NCI-H748 (cell line): ENCODE results near the gene TMEM187.
A peak's percentile ranks its signal among the peaks of the same experiment; 100 is the strongest.

Experiments used
- DNase-seq: peaks from one replicate; lab custom pipeline; 2025; ENCODE audit not compliant: unreplicated experiment; lab: John Stamatoyannopoulos, UW

The TMEM187 gene

DNA sequence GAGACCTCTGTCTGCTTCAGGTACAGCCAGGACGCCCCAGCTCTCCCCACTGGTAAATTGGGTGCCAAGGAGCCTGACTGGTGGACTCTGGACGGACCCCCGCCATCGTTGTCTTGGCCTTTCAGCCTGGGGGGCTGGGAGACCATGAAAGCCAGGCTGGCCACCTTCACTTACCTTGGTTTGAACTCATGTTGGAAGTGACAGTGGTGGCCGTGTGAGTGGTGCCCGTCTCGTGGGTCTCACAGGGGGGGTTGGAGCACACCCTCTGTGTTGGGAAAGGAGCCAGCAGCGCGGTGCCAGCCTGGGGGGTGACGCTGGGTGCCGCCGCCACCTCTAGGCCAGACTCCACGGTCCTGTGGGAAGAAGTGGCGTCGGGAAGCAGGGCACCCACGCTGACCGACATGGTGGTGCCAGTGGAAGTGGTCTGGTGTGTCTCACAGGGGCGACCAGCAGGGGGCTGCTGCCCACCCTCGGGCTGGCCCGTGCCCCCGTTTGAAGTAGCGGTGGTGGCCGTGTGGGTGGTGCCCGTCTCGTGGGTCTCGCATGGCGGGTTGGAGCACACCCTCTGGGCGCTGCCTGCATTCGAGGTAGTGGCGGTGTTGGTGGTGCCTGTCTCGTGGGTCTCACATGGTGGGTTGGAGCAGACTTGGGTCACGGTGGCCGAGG, 18.5 kb upstream of the TMEM187 start:
- no peak for DNase-seq

DNA sequence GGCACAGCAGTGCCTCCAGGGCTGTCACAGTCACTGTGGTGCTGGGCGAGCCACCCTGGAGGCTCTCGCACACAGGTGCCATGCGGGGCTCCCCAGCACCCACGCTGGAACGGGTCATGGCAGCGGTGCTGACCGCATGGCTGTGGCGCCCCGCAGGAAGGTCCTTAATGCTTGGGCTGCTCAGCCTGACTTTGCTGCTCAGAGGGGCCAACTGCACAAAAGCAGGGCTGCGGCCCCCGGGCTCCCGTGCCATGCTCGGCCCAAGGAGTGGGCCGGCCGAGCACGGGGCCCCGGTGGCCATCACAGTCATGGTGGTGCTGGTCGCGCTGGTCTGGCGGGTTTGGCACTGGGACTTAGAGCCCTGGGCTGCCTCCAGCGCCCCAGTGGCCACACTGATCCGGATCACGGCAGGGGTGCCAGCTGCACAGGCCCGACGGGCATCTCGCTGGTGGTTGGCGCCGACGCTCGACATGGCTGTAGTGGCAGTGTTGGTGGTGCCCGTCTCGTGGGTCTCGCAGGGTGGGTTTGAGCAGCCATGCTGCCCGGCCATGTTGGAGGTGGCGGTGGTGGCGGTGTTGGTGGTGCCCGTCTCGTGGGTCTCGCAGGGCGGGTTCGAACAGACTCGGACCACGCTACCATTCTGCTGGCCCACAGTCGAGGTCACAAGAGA, 17.9 kb upstream of the TMEM187 start:
- no peak for DNase-seq

DNA sequence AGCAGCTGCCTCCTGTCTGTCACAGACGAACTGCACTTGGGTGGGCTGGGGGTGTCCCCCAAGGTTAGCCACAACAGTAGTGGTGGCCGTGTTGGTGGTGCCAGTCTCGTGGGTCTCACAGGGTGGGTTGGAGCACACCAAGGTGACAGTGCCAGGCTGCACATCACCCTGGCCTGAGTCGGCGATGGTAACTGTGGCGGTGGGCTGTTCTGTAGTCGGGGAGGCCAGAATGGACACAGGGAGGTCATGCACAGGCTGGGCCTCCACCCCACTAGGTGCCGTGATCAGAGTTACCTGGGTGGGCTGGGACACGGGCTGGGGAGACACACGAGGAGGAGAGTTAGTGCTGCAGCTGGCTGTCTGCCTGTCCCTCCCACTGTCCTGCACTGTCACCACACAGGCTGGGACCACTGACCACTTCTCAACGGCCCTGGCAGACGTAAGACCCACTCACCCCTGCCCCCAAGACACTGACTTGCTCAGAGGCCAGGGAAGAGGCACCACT, 17.3 kb upstream of the TMEM187 start:
- DNase-seq, result no peak

DNA sequence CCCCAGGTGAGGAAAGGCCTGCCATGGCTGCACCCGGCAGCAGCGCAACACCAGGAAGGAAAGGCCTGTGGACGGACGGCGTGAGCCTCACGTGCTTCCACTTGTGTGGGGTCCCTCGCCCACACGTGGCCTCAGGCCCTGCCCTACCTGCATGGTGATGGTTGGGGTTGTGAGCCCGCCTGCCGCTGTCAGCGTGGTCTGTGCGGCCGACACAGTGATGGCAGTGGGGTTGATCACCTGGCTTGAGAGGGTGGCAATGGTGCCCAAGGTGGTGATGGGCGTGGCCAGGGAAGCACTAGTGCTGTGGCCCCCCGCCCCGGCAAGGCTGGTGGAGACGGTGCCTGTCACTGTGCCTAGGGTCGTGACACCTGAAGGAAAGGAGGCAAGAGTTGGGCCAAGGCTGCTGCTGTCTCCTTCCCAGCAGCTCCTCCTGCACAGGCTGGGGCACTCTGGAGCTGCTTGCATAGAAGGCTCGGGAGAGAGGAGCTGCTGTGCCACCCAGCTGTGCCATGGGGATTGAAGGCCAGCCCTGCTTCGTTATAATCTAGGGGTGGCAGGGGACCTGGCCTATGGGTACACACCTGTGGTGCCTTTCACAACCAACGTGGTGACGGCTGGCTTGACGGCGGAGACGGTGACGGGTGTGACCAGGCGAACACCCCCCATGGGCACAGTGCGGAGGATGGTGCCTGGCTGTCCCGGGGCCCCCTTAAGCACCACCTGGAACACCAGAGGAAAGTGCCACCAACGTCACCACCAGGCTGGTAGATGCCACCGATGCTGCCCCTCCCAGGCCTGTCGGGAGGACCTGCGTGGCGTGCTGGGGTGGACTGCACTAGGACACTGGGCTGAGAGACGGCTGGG, 16.3 kb upstream of the TMEM187 start:
- no peak for DNase-seq

DNA sequence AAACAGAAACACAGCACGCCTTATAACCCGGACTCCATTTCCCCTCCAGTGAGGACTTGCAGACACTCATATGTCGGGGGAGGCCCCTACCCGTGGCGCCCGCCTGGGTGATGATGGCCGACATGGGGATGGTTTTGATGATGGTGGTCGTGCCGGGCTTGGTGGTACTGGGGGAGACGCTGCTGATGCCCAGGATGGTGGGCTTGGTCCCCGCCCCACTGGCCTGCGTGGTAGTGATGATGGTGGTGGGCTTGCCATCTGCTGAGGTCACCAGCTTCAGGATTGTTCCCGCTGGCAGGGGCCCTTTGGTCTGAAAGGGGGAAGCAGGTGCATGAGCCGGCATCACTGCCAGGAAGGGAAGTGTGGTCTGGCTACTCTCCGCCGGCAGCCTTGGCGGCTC, 15.3 kb upstream of the TMEM187 start:
- no peak for DNase-seq

DNA sequence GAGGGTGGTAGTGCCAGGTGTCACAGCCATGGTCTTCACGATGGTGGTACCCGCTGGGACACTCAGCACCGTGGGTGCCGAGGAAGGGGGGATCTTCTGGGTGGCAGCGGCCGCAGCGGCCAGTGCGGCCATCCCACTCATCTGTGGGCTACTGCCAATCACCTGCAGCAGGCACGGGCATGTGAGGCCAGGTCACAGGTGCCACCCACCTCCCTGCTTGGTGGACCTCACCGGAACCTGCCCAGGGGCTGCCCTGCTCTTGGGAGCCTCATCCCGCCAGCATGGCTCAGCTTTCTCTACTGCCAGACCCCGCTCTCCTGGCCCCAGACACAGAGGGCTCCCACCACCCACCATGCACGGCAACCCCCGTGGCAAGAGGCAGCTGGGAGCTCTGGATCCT, 13.9 kb upstream of the TMEM187 start:
- no peak for DNase-seq

DNA sequence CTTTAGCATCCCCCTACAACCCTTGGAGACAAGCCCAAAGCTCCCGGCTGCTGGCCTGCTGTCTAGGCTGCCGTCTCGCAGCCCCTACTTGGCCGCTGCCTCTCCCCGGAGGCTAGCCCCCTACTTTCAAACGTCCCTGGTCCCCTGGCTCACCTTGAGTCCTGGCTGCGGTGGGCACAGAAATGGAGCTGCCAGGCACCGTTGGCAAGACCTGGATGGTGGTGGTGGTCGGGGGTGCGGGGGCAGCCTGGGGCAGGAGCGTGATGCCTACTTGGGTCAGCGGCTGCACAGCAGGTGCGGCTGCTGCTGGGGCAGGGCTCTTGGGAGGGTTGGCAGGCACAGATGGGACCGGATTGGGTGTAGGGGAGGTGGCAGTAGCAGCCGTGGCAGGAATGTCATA, 12.9 kb upstream of the TMEM187 start:
- no peak for DNase-seq

DNA sequence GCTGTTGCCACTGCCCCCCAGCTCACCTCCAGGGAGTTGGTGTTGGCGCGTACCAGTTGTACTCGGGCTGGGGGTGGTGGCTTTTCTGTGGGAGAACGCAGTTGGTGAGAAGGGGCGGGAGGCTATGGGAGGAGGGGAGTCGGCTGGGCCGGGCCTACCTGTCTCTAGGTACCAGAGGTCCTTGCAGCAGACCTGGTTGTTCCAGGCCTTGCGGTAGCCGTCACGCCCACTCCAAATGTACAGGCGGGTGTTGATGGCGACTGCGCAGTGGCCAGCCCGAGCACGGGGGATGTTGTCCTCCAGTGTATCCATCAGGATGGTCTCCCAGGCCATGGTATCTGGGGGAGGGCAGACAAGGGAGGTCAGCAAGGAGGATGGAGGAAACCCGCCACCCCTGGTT, 12.5 kb upstream of the TMEM187 start:
- DNase-seq, result no peak

DNA sequence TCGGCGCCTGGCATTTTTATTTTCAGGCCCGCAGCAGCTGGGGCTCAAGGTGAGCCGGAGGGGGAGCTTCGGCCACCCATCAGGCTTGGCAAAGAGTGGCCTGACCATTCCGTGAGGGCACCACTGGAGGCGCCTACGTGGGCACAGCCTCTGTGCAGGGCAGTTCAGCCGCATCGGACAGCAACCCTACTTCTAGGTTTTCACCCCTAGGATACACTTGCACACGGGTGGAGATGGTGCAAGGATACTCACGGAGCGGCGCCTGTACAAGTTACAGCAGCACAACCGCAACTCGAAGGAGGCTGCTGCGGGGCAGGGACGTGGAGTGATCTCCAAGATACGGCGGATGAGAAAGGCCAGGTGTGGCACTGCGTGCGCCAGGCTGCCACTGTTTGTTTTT, 11.8 kb upstream of the TMEM187 start:
- no peak for DNase-seq

DNA sequence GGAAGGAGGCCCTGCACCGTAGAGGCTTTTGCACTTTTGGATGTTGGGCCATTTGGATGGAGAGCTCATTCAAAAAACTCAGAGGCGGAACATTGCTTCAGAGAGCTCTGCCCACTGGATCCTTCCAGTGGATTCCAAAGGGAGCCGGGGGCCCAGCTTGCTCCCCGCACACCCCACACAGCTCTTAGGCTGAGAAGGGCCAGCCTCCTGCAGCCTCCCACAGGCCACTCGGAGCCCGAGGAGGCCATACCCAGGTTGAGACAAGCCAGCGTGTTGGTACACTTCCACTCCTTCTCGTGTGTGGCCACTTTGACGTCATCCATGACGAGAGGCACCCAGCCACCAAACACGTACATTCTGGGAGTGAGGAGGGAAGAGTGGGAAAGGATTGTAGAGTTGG, 11.3 kb upstream of the TMEM187 start:
- no peak for DNase-seq

DNA sequence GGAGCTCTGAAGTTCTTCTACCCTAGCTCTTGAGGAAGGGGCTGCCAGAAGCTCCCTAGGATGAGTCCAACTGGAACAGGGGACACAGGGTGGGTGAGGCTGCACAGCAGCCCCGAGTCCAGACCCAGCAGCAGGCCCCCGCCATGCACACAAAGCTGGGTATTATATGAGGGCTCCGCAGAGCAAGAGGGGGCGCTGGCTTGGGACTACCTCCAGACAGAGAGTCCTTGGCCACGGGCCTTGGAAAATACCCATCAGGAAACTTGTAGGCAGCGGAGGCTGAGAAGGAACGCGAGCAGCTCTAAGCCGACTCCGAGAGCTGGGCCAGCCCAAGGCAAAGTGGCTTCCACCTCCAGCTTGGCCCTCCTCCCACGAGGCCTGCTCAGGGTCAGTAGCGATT, 9.0 kb upstream of the TMEM187 start:
- DNase-seq, result no peak

DNA sequence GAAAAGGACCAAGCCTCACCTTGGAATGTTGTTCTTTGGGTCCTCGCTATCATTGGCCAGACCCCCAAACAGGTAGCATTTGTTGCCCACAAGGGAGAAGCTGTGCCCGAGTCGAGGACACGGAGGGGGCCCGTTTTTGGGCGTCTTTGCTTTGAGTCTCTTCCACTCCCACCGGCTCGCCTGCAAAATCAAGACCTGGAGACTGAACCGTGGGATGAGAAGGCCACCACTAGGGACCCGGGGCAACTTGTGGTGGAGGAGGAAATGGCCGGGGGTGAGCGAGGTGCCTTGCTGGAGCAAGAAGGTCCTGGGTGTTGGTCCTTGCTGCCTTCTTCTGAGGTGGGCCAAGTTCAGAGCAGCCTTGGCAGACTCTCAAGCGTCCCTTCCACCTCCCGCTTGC, 8.4 kb upstream of the TMEM187 start:
- no peak for DNase-seq

DNA sequence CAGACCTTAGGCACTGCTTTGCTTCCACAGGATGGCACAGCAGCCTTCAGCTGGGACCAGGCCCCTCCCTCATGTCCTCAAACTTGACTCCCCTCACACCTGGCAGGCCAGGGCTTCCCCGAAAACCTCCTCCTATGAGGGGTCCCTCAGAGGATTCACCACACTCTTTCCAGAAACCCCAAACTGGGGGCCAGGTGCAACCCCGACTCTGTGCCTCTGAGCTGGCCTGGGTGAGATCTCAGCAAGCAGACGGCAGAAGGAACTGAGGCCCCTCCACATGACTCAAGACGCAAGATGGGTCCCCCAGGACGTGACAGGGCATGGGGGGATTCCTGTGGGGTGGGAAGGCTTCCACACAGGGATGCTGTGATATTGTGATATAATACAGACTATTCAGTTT, 7.1 kb upstream of the TMEM187 start:
- no peak for DNase-seq

DNA sequence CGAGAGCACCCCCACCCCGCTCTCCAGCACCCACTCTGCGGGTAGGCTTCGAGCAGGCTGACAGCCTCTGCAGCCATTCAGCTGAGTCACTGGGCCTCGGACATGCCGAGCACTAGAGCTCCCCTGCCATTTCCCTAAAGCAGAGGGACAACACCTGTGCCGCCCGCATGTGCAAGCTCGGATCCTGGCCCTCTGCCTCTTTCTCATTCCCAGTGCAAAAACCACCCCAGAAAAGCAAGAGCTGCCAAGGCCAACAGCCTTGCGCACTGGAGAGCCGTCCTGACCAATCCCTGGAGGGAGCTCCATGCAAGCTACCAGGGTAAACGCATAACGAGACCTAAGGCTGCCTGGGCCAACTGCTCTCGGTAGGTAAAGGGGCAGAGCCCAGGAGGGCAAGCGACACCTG, 6.3 kb upstream of the TMEM187 start:
- no peak for DNase-seq

DNA sequence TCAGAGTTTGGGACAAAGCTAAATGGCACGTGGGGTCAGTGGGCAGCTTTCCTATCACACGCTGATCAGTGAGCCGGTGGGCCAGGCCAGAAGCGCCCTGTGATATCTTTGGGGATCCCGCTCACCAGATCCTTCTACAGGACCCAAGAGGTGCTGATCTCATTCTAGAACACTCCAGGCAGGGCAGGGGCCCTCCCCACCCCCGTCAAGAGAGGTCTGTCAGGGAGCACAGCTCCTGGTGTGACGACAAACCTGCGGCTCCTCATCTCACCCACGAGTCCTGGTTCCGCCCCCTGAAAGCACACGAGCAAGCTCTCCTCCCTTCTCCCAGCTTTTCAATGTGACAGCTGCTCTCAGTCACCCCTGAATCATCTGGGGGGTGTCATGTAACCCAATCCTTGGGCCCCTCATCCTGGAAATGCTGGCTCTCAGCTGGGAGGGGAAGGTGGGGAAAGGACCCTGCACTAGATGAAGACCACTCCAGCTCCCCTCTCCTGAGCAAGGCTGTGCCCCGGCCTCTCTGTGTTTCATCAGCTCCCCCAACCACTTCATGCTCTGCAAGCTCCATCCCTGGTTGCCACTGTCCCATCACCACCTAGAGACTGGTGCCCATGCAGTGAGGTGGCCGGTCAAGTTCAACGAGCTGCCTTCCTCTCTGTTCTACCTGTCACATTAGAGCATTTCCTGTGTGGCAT, 5.6 kb upstream of the TMEM187 start:
- no peak for DNase-seq

DNA sequence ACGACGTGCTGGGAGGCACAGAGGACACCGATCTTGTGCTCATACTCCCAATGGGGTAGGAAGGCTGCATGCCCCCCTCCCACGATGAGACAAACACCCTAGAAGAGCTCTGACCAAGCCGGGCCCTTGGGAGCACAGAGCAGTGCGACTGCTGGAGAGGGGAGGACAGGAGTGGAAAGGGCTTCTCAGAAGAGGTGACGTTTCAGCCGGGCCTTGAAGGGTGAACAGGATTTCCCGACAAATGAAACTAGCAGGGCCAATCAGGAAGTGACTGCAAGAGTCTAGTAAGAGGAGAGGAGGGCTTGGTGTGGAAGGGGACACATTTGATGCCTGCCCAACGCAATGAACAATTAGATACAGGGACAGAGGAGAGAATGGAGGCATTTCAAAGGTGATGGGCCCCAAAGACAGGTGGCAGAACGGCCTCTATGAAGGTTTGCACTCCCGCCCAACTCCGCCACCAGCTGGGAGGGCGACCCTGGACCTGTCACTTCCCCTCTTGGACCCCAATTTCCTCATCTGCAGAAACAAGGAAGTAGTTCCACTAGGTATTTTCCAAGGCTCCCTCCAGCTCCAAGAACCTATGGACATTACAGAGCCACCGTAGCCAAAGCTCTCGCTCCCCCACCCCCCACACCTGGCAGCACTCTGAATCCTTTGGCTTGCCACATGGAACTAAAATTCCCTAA, 4.9 kb upstream of the TMEM187 start:
- DNase-seq, result no peak

DNA sequence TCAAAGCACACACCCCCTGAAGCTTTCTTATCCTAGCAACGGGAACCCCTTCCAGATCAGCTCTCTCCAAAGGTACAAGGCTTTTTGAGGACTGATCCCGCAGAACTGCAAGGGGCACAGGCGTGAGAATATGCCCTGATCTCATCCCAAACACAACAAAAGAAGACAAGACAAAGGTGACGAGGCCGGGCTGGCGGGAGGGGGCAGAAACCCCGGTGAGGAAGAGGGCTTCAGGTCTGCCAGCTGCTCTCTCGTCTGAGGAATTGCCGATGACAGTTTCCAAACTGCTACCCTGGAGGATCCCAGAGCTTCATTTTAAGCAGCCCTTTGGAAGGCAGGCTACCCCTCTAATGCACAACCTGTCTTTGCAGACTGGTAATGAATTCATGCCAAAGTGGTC, 4.3 kb upstream of the TMEM187 start:
- DNase-seq, result no peak

DNA sequence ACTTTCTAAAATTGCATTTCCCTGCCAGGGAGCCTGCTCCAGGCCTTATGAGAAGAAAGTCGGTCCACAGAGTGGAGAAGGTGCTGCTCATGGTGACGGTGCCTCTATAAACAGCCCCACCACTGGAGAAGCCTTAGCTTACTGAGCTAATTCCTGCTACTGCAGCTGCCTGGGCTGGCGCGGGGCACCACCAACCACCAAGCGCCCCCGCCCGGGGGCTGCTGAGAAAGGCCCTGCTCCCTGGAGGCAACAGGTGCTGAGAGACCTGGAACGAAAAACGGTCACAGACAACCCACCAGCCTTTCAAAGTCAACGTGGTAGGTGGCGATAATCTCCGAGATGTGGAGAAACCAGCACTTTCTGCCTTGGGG, 3.8 kb upstream of the TMEM187 start:
- DNase-seq, result no peak

DNA sequence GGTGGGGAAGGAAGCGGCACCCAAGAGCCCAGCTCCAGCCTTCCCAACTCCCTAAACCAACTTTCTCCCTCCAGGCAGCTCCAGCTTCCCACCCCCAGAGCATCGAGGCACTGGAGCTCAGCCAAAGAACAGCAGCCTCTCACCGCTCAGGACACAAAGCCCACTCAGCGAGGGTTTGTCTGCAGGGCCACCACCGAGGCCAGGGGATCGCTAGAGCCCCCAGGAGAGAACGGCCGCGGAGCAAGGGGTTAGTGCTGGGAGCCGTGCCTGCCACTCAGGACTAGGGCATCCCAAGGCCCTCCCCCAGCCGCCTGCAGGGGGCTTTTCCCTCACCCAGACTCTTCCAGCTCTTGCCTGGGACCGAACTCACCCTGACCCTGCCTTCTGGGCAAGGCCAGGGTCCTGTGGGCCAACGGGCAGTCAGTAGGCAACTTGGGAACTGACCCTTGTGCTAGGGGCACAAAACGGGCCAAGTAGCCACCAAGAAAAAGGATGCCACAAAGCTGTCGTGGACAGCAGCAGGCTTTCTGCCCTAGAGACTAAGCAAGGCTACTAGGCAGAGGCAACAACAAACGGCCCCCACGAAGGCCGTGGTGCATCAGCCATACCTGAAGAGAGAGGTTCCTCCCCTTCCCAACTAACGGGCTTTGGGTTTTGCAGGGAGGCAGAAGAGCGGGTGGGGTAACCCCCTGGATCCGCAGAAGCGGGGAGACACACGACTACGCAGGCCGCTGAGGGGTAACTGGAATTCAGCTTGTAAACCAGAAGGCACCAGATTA, 3.2 kb upstream of the TMEM187 start:
- DNase-seq, result no peak

DNA sequence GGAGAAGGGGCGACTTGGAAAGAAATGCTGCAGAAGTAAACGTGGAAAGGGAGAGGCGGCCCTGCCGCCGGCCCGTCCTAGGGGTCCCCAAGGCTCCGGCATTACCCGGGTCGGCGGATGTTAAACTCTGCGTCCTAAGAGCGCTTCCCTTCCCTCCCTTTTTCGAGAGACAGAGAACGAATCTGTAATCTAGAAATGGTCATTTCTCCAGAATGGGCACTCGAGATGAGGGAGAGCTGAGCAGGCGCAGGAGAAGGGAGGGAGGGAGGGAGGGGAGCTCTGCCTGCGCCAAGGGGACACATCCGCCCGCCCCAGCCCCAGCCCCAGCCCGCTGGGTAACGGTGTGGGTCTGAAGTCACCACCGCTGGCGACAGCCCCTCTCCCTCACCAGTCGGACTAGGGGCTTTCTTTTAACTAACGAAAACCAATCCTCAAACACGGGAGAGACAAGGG, 2.6 kb upstream of the TMEM187 start:
- peak; percentile 49 for DNase-seq
